Measurements from ENCODE around the gene PRXL2B. TPM values are rescaled to one million over a fixed set of nuclear protein-coding genes. Genes with fewer than 3 reads are reported as not detected.

The PRXL2B gene
- total RNA-seq, 1 experiment from 2014 or later: 32.2 TPM

DNA sequence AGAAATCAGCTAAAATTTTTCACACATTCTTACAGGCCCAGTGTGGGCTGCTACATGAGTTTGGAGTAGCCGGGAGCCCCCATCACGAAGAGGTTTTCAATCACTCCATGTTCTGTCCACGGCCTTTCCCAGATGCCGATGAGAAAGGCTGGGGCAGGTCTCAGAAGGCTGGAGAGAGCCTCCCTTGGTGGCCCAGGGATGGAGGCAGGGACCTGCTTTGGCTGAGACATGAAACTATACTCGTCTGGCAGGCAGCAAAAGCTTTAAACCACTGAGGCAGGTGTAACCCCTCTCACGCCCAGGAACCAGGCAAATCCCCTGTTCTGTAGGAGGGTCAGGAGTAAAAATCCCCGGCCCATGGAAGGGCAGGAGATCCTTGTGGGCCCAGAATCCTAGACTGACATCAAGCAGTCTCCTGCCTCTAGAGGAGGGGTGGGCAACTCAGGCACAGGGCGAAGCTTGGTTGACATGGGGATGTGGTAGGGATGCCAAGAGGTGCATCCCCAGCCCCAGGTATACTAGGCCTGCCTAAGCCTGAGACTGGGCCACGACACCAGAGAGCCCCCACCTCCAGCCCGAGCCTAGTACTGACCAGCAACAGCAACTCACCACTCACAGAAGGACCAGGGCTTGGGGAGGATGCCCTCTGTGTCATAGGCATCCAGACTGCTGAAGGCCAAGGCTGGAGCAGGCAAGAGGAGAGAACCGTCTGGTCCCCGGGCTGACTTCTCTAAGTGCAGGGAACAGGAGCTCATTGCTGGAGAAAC lies 37.2 kb downstream of the PRXL2B start:
- TF ChIP-seq ELF1 (IDR thresholded peaks at IDR 0.05; ENCODE audit: borderline replicate concordance, low read depth) (no peak), EZH2phosphoT487 (IDR thresholded peaks at IDR 0.05; ENCODE audit: borderline replicate concordance) (no peak), SRF (IDR thresholded peaks at IDR 0.05; ENCODE audit: low read depth) (no peak), EGR1 (IDR thresholded peaks at IDR 0.05; ENCODE audit: low read depth) (no peak), JUND (IDR thresholded peaks at IDR 0.05) (no peak), YY1 (IDR thresholded peaks at IDR 0.05; ENCODE audit: extremely low read depth, insufficient replicate concordance, low read depth, low read length) (no peak), ZFX (IDR thresholded peaks at IDR 0.05) (no peak), CBX3 (IDR thresholded peaks at IDR 0.05; ENCODE audit: low read depth) (no peak), SP1 (IDR thresholded peaks at IDR 0.05; ENCODE audit: low read depth) (no peak), RAD21 (IDR thresholded peaks at IDR 0.05; ENCODE audit: low read depth) (no peak), CTCF (IDR thresholded peaks at IDR 0.05 in 2 of 3, conservative IDR thresholded peaks at IDR 0.05 in 1 of 3; ENCODE audit: borderline replicate concordance in 1 of 3, insufficient read depth in 1 of 3, low read depth in 2 of 3, low read length in 2 of 3) (no peak), CEBPB (IDR thresholded peaks at IDR 0.05; ENCODE audit: low read depth) (no peak), POLR2AphosphoS5 (IDR thresholded peaks at IDR 0.05; ENCODE audit: low read depth, low read length) (no peak), SIN3A (IDR thresholded peaks at IDR 0.05; ENCODE audit: low read depth) (no peak), POLR2A (IDR thresholded peaks at IDR 0.05; ENCODE audit: borderline replicate concordance, extremely low read depth, insufficient read depth, insufficient read length) (no peak)
- TF ChIP-seq, protein P1, sequence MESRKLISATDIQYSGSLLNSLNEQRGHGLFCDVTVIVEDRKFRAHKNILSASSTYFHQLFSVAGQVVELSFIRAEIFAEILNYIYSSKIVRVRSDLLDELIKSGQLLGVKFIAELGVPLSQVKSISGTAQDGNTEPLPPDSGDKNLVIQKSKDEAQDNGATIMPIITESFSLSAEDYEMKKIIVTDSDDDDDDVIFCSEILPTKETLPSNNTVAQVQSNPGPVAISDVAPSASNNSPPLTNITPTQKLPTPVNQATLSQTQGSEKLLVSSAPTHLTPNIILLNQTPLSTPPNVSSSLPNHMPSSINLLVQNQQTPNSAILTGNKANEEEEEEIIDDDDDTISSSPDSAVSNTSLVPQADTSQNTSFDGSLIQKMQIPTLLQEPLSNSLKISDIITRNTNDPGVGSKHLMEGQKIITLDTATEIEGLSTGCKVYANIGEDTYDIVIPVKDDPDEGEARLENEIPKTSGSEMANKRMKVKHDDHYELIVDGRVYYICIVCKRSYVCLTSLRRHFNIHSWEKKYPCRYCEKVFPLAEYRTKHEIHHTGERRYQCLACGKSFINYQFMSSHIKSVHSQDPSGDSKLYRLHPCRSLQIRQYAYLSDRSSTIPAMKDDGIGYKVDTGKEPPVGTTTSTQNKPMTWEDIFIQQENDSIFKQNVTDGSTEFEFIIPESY (IDR thresholded peaks at IDR 0.05; ENCODE audit: extremely low read depth, insufficient replicate concordance, low read length): no peak
- TF ChIP-seq, protein P2, sequence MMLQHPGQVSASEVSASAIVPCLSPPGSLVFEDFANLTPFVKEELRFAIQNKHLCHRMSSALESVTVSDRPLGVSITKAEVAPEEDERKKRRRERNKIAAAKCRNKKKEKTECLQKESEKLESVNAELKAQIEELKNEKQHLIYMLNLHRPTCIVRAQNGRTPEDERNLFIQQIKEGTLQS (IDR thresholded peaks at IDR 0.05): no peak
- TF ChIP-seq, protein P3, sequence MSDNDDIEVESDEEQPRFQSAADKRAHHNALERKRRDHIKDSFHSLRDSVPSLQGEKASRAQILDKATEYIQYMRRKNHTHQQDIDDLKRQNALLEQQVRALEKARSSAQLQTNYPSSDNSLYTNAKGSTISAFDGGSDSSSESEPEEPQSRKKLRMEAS (IDR thresholded peaks at IDR 0.05): no peak
- TF ChIP-seq, protein P4, sequence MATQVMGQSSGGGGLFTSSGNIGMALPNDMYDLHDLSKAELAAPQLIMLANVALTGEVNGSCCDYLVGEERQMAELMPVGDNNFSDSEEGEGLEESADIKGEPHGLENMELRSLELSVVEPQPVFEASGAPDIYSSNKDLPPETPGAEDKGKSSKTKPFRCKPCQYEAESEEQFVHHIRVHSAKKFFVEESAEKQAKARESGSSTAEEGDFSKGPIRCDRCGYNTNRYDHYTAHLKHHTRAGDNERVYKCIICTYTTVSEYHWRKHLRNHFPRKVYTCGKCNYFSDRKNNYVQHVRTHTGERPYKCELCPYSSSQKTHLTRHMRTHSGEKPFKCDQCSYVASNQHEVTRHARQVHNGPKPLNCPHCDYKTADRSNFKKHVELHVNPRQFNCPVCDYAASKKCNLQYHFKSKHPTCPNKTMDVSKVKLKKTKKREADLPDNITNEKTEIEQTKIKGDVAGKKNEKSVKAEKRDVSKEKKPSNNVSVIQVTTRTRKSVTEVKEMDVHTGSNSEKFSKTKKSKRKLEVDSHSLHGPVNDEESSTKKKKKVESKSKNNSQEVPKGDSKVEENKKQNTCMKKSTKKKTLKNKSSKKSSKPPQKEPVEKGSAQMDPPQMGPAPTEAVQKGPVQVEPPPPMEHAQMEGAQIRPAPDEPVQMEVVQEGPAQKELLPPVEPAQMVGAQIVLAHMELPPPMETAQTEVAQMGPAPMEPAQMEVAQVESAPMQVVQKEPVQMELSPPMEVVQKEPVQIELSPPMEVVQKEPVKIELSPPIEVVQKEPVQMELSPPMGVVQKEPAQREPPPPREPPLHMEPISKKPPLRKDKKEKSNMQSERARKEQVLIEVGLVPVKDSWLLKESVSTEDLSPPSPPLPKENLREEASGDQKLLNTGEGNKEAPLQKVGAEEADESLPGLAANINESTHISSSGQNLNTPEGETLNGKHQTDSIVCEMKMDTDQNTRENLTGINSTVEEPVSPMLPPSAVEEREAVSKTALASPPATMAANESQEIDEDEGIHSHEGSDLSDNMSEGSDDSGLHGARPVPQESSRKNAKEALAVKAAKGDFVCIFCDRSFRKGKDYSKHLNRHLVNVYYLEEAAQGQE (IDR thresholded peaks at IDR 0.05; ENCODE audit: low read depth): no peak
- Histone ChIP-seq H3K4me2 (ENCODE audit: low read length) (no peak overlapping the region), H3K9me2 (ENCODE audit: insufficient read depth) (no peaks in the 10 kb centered on the region), H4K20me1 (ENCODE audit: insufficient read depth) (no peaks in the 10 kb centered on the region), H3K4me1 (ENCODE audit: control insufficient read depth in 1 of 2, insufficient read depth in 2 of 2, low read length in 2 of 2) (no peaks in the 10 kb centered on the region), H3K9ac (ENCODE audit: low read length) (no peak overlapping the region), H2AFZ (ENCODE audit: low read depth, low read length, poor library complexity, severe bottlenecking) (no peak overlapping the region), H3K9me3 (ENCODE audit: control insufficient read depth in 1 of 2, insufficient read depth in 1 of 2, low read depth in 1 of 2, low read length in 2 of 2) (no peaks in the 10 kb centered on the region), H3K79me2 (ENCODE audit: insufficient read depth, low read length) (no peaks in the 10 kb centered on the region), H3K27ac (ENCODE audit: low read depth, low read length) (no peak overlapping the region), H3K27me3 (ENCODE audit: insufficient read depth, low read length) (no peaks in the 10 kb centered on the region; the same call in 1 of the 2 replicates), H3K4me3 (replicated peaks in 1 of 2; ENCODE audit: low read depth in 1 of 2, low read length in 2 of 2) (no peak overlapping the region), H3K36me3 (ENCODE audit: control insufficient read depth in 1 of 2, insufficient read depth in 2 of 2, low read length in 2 of 2) (no peaks in the 10 kb centered on the region)
- POLR2A ChIA-PET: no interaction called here
- CTCF ChIA-PET: no interaction called here
- BruUV-seq (replicated peaks): no TSS peak
- DNase-seq (ENCODE audit: low read depth, low spot score) (no peak), ATAC-seq (no peak)
- RAD21 ChIA-PET (ENCODE audit: low non-redundant PET in 1 of 2, low total read pairs in 2 of 2, uncharacterized antibody in 2 of 2, unreplicated experiment in 2 of 2): no interaction called here
- intact Hi-C loops (cut with micrococcal nuclease): no loop called here

Measured in HCT116 (cell line).